ENCODE data around the gene SHC2.
A peak's percentile ranks its signal among the peaks of the same experiment; 100 is the strongest.

GRCh38 chr19:488505-489417 lies 27.9 kb upstream of the SHC2 start:
- TF ChIP-seq CTCF (IDR thresholded peaks at IDR 0.05) (peak in 1 of 3 donors; percentile 52), EP300 (IDR thresholded peaks at IDR 0.05) (no peak)
